H9 (cell line): ENCODE measurements around the gene NRP1. TPM values are rescaled to one million over a fixed set of nuclear protein-coding genes. Genes with fewer than 3 reads are reported as not detected.

ENCODE experiments used
- DNase-seq: peaks from one replicate; pipeline ENCODE4 v3.0.0-alpha.2; 2017
- H2AFZ ChIP-seq: one replicate; pipeline ENCODE4 v1.6.1; 2013; ENCODE audit warnings: mild to moderate bottlenecking, low read length, control low read depth, moderate library complexity
- H2AK5ac ChIP-seq: 2 replicates; pipeline ENCODE4 v1.6.1; 2013; ENCODE audit warnings: low read length, control low read depth, mixed read lengths; ENCODE audit not compliant: insufficient read length
- H2BK120ac ChIP-seq: one replicate; pipeline ENCODE4 v1.6.1; 2013; ENCODE audit warnings: low read depth, mild to moderate bottlenecking, low read length, control low read depth, inconsistent platforms; ENCODE audit not compliant: poor library complexity, severe bottlenecking
- H2BK12ac ChIP-seq: 2 replicates; pipeline ENCODE4 v1.6.1; 2013; ENCODE audit warnings: low read length, control low read depth, mixed read lengths, low read depth; ENCODE audit not compliant: insufficient read length
- H2BK15ac ChIP-seq: 2 replicates; pipeline ENCODE4 v1.6.1; 2013; ENCODE audit warnings: low read depth, low read length, control low read depth
- H2BK20ac ChIP-seq: one replicate; pipeline ENCODE4 v1.6.1; 2013; ENCODE audit warnings: low read depth, mild to moderate bottlenecking, low read length, control low read depth, inconsistent platforms; ENCODE audit not compliant: poor library complexity, severe bottlenecking
- H2BK5ac ChIP-seq: 2 replicates; pipeline ENCODE4 v1.6.1; 2013; ENCODE audit warnings: low read length, control low read depth, mixed read lengths; ENCODE audit not compliant: insufficient read length
- H3K14ac ChIP-seq: 2 replicates; pipeline ENCODE4 v1.6.1; 2013; ENCODE audit warnings: low read length, control low read depth; ENCODE audit not compliant: insufficient read depth
- H3K18ac ChIP-seq: 2 replicates; pipeline ENCODE4 v1.6.1; 2013; ENCODE audit warnings: low read depth, mild to moderate bottlenecking, mixed read lengths, low read length, control low read depth; ENCODE audit not compliant: insufficient read length
- H3K23ac ChIP-seq: 2 replicates; pipeline ENCODE4 v1.6.1; 2013; ENCODE audit warnings: low read length, control low read depth, mixed read lengths, low read depth; ENCODE audit not compliant: insufficient read length
- H3K23me2 ChIP-seq: 2 replicates; pipeline ENCODE4 v1.6.1; 2013; ENCODE audit warnings: low read depth, mild to moderate bottlenecking, mixed read lengths, low read length, control low read depth; ENCODE audit not compliant: insufficient read length, poor library complexity, severe bottlenecking
- H3K27ac ChIP-seq: 2 replicates; pipeline ENCODE4 v1.5.1; 2013; ENCODE audit warnings: low read length, control low read depth, mixed read lengths, low read depth; ENCODE audit not compliant: insufficient read length
- H3K27me3 ChIP-seq: 2 replicates; pipeline ENCODE4 v1.6.1; 2013; ENCODE audit warnings: low read length, control low read depth, inconsistent platforms; ENCODE audit not compliant: insufficient read depth
- H3K4ac ChIP-seq: 2 replicates; pipeline ENCODE4 v1.6.1; 2013; ENCODE audit warnings: low read depth, mild to moderate bottlenecking, control low read depth, inconsistent platforms, low read length, moderate library complexity
- H3K4me1 ChIP-seq: 2 replicates; pipeline ENCODE4 v1.6.1; 2013; ENCODE audit warnings: low read length, control low read depth, inconsistent platforms; ENCODE audit not compliant: insufficient read depth
- H3K4me2 ChIP-seq: 2 replicates; pipeline ENCODE4 v1.6.1; 2013; ENCODE audit warnings: low read length, control low read depth, mixed read lengths; ENCODE audit not compliant: insufficient read length, insufficient read depth
- H3K56ac ChIP-seq: 2 replicates; pipeline ENCODE4 v1.6.1; 2013; ENCODE audit warnings: low read depth, mild to moderate bottlenecking, mixed read lengths, low read length, control low read depth; ENCODE audit not compliant: insufficient read length
- H3K79me1 ChIP-seq: 2 replicates; pipeline ENCODE4 v1.6.1; 2013; ENCODE audit warnings: low read depth, mild to moderate bottlenecking, moderate library complexity, low read length, control low read depth, inconsistent platforms; ENCODE audit not compliant: insufficient read depth, poor library complexity, severe bottlenecking
- H3K79me2 ChIP-seq: 2 replicates; pipeline ENCODE4 v1.6.1; 2013; ENCODE audit warnings: low read length, control low read depth, inconsistent platforms; ENCODE audit not compliant: insufficient read depth
- H3K9ac ChIP-seq: 2 replicates; pipeline ENCODE4 v1.6.1; 2013; ENCODE audit warnings: low read length, control low read depth, mixed read lengths; ENCODE audit not compliant: insufficient read length; ENCODE audit errors: extremely low read depth
- H3K9me3 ChIP-seq: one replicate; pipeline ENCODE4 v1.6.1; 2013; ENCODE audit warnings: low read depth, low read length, inconsistent platforms; ENCODE audit not compliant: control insufficient read depth
- H3T11ph ChIP-seq: one replicate; pipeline ENCODE4 v1.6.1; 2013; ENCODE audit warnings: mild to moderate bottlenecking, low read length, control low read depth, inconsistent platforms
- H4K20me1 ChIP-seq: one replicate; pipeline ENCODE4 v1.6.1; 2013; ENCODE audit not compliant: control insufficient read depth, insufficient read length, insufficient read depth
- H4K5ac ChIP-seq: 2 replicates; pipeline ENCODE4 v1.6.1; 2013; ENCODE audit warnings: low read depth, mild to moderate bottlenecking, mixed read lengths, low read length, control low read depth; ENCODE audit not compliant: insufficient read length
- H4K8ac ChIP-seq: replicated peaks from 2 replicates; pipeline ENCODE4 v1.6.1; 2013; ENCODE audit warnings: low read length, control low read depth, mixed read lengths, low read depth; ENCODE audit not compliant: insufficient read length
- H4K91ac ChIP-seq: 2 replicates; pipeline ENCODE4 v1.6.1; 2013; ENCODE audit warnings: low read depth, mild to moderate bottlenecking, moderate library complexity, mixed read lengths, low read length, control low read depth; ENCODE audit not compliant: insufficient read length
- H3K27ac Mint-ChIP-seq, 3 experiments: 2 replicates in 2 of 3; 3 replicates in 1 of 3; pipeline ENCODE4 v1.8.0; 2020 to 2021; ENCODE audit warnings: mixed read lengths in 3 of 3, mild to moderate bottlenecking in 1 of 3, moderate library complexity in 1 of 3
- H3K27me3 Mint-ChIP-seq: 2 replicates; pipeline ENCODE4 v1.8.0; 2021; ENCODE audit warnings: low read depth, mild to moderate bottlenecking, moderate library complexity, mixed read lengths
- H3K36me3 Mint-ChIP-seq, 3 experiments: 2 replicates in 2 of 3; 3 replicates in 1 of 3; pipeline ENCODE4 v1.8.0; 2020 to 2021; ENCODE audit warnings: low read depth in 3 of 3, mixed read lengths in 3 of 3; ENCODE audit not compliant: insufficient read depth in 1 of 3
- H3K4me1 Mint-ChIP-seq, 2 experiments: 2 replicates each; pipeline ENCODE4 v1.8.0; 2020; ENCODE audit warnings: mixed read lengths in 2 of 2
- H3K4me3 Mint-ChIP-seq, 2 experiments: 2 replicates in 1 of 2; 3 replicates in 1 of 2; pipeline ENCODE4 v1.8.0; 2020 to 2021; ENCODE audit warnings: mild to moderate bottlenecking in 2 of 2, mixed read lengths in 2 of 2, moderate library complexity in 1 of 2
- H3K9me3 Mint-ChIP-seq, 2 experiments: 2 replicates in 1 of 2; 3 replicates in 1 of 2; pipeline ENCODE4 v1.8.0; 2020; ENCODE audit warnings: mild to moderate bottlenecking in 2 of 2, mixed read lengths in 2 of 2, moderate library complexity in 1 of 2
- WGBS: extraction: QIAGEN DNeasy Blood & Tissue Kit; methylation state at CpG from one replicate; pipeline ENCODE4 v1.1.7; 2013; ENCODE audit warnings: missing lambda C conversion rate, low lambda C conversion rate, mixed read lengths; ENCODE audit not compliant: insufficient read length; ENCODE audit errors: extremely low coverage; 5-methylcytosine and 5-hydroxymethylcytosine counted together
- total RNA-seq: library from RNA; stranded (reverse); gene quantifications from 2 replicates; pipeline ENCODE4 v1.2.1, GENCODE V29; 2021
- TF ChIP-seq, protein P1 (sequence below): fragments of 200-600 bp; sonication (generic); conservative IDR thresholded peaks from 3 replicates; pipeline ENCODE4 v1.8.0; 2021; ENCODE audit warnings: antibody characterized with exemption, mild to moderate bottlenecking

NRP1 gene
- total RNA-seq, 1 experiment from 2014 or later: 4.6 TPM

DNA sequence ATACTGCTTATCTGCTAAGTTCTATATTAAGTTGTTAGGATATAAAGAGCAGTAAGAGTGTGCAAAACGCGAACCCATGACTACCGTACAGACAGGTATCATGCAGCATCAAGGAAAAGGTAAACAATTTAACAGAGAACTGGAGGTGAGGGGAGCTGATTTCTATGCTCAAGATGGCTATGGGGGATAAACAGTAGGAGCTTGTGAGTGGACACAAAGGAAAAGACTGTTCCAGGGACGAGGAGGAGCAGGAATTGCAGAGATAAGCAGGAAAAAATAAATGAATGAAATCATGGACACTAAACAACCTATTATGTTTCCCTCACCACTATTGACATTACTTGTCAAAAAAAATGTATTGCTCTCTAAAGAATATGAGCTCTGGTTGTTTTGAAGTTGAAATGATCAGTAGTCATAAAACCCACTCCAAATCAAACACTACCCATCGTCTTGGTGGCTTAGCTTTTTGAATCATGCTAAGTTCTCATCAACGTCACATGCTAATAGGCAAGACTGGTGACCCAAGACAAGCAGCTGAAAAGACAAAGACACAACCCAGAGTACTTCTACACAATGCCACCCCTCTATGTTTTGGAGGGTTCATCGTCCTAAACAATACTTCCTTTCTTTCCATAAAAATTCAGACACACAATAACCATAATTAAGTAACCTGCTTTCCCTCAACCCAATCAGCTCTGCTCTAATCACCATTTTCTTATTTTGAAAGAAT lies 102.7 kb downstream of the NRP1 start:
- H3K9me3 ChIP-seq: no peaks in the 10 kb centered on the region
- DNase-seq: no peak
- H4K8ac ChIP-seq: no peak overlapping the region
- H3K79me2 ChIP-seq: no peaks in the 10 kb centered on the region
- Mint-ChIP-seq H3K27ac (no peak overlapping the region), H3K4me1 (peaks cover 19 to 20% of the 10 kb centered on the region in 2 experiments), H3K9me3 (no peaks in the 10 kb centered on the region; a peak in 1 of 5 replicates), H3K36me3 (no peaks in the 10 kb centered on the region), H3K4me3 (no peak overlapping the region), H3K27me3 (no peaks in the 10 kb centered on the region)
- H2BK12ac ChIP-seq: no peak overlapping the region
- H2BK15ac ChIP-seq: no peak overlapping the region
- no peaks in the 10 kb centered on the region for H3K27me3 ChIP-seq
- no peak overlapping the region for H3K27ac ChIP-seq
- no peak overlapping the region for H4K91ac ChIP-seq
- no peak overlapping the region for H3K23ac ChIP-seq
- no peak overlapping the region for H3T11ph ChIP-seq
- H3K79me1 ChIP-seq: no peaks in the 10 kb centered on the region
- H3K56ac ChIP-seq: no peak overlapping the region
- 0 out of 2 replicates have a peak, but pooled peaks cover 2% of the 10 kb centered on the region for H3K4me1 ChIP-seq
- TF ChIP-seq, protein P1, sequence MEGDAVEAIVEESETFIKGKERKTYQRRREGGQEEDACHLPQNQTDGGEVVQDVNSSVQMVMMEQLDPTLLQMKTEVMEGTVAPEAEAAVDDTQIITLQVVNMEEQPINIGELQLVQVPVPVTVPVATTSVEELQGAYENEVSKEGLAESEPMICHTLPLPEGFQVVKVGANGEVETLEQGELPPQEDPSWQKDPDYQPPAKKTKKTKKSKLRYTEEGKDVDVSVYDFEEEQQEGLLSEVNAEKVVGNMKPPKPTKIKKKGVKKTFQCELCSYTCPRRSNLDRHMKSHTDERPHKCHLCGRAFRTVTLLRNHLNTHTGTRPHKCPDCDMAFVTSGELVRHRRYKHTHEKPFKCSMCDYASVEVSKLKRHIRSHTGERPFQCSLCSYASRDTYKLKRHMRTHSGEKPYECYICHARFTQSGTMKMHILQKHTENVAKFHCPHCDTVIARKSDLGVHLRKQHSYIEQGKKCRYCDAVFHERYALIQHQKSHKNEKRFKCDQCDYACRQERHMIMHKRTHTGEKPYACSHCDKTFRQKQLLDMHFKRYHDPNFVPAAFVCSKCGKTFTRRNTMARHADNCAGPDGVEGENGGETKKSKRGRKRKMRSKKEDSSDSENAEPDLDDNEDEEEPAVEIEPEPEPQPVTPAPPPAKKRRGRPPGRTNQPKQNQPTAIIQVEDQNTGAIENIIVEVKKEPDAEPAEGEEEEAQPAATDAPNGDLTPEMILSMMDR: no peak
- no peak overlapping the region for H2BK5ac ChIP-seq
- no peaks in the 10 kb centered on the region for H4K20me1 ChIP-seq
- H4K5ac ChIP-seq: no peak overlapping the region
- no peaks in the 10 kb centered on the region for H3K23me2 ChIP-seq
- H2BK120ac ChIP-seq: no peak overlapping the region
- no peak overlapping the region for H3K4ac ChIP-seq
- no CpG with 5 or more reads among the region's 7 CpGs for WGBS
- no peak overlapping the region for H2BK20ac ChIP-seq
- no peak overlapping the region for H3K9ac ChIP-seq
- H3K4me2 ChIP-seq: no peak overlapping the region
- H3K14ac ChIP-seq: no peak overlapping the region
- H2AK5ac ChIP-seq: no peak overlapping the region
- no peak overlapping the region for H2AFZ ChIP-seq
- no peak overlapping the region for H3K18ac ChIP-seq
